ENCODE measurements around the gene BACH1. TPM values are rescaled to one million over a fixed set of nuclear protein-coding genes. Genes with fewer than 3 reads are reported as not detected.

Gene BACH1
- total and polyA plus RNA-seq, 2 donors (not counting 3 experiments of a cell fraction or from before 2014, with no cell fraction given): 7.2 to 28.8 TPM

- no peak for DNase-seq (ENCODE audit: low read depth, low spot score)
- Histone ChIP-seq H3K27me3 (ENCODE audit: control insufficient read depth in 2 of 2, insufficient read depth in 2 of 2, low read length in 2 of 2) (no peaks in the 10 kb centered on the region), H3K4me1 (ENCODE audit: control insufficient read depth, extremely low read depth, insufficient read depth, low read length) (peaks cover 14% of the 10 kb centered on the region), H3K27ac (ENCODE audit: insufficient read depth, low read depth, low read length) (no peak overlapping the region), H3K9me1 (replicated peaks; ENCODE audit: control insufficient read depth, extremely low read depth, insufficient read depth, low read length) (no peaks in the 10 kb centered on the region), H3K4me3 (replicated peaks in 1 of 3; ENCODE audit: insufficient read depth in 1 of 3, low read depth in 1 of 3, low read length in 3 of 3) (no peak overlapping the region), H3K36me3 (ENCODE audit: control insufficient read depth in 2 of 2, extremely low read depth in 1 of 2, insufficient read depth in 2 of 2, low read length in 2 of 2) (no peaks in the 10 kb centered on the region), H4K20me1 (replicated peaks; ENCODE audit: control insufficient read depth, extremely low read depth, insufficient read depth, low read length) (no peaks in the 10 kb centered on the region), H3K9ac (replicated peaks; ENCODE audit: extremely low read depth, insufficient read depth, low read length) (no peak overlapping the region), H3K4me2 (ENCODE audit: insufficient read depth, low read length) (no peak overlapping the region), H3K79me2 (ENCODE audit: control insufficient read depth, insufficient read depth, low read length) (no peaks in the 10 kb centered on the region), H3K9me3 (replicated peaks; ENCODE audit: control insufficient read depth, insufficient read depth, low read length) (no peaks in the 10 kb centered on the region), H2AFZ (ENCODE audit: low read depth, low read length) (no peak overlapping the region)
- CTCF ChIA-PET: interaction anchor here (1.6 kb wide), 1 partner anchor 19 kb away, joined by 4 read pairs; no protein-coding TSS in a partner anchor
- dilution Hi-C loops (cut with MboI; ENCODE audit: extremely low pct_ligation_motif_present, low sequenced_read_pairs) (no loop called here), intact Hi-C loops (cut with micrococcal nuclease) (no loop called here)
- FAIRE-seq: no peak
- no TSS peak for BruUV-seq (replicated peaks)
- TF ChIP-seq EZH2 (IDR thresholded peaks at IDR 0.05; ENCODE audit: borderline replicate concordance, low read depth, low read length, severe bottlenecking) (no peak), POLR2AphosphoS5 (IDR thresholded peaks at IDR 0.05; ENCODE audit: insufficient read depth, low read depth, low read length) (no peak), GATA2 (IDR thresholded peaks at IDR 0.05; ENCODE audit: insufficient read depth, insufficient read length, low read depth, low read length) (no peak), CTCF (IDR thresholded peaks at IDR 0.05; ENCODE audit: extremely low read depth in 1 of 2, insufficient read depth in 1 of 2, low read depth in 1 of 2, low read length in 2 of 2) (no peak), MYC (IDR thresholded peaks at IDR 0.05; ENCODE audit: low read depth, low read length) (no peak), FOS (IDR thresholded peaks at IDR 0.05; ENCODE audit: borderline replicate concordance, insufficient read depth, low read length) (no peak), POLR2A (IDR thresholded peaks at IDR 0.05; ENCODE audit: low read depth, low read length) (no peak), JUN (IDR thresholded peaks at IDR 0.05; ENCODE audit: borderline replicate concordance, insufficient read depth, insufficient read length, low read depth) (no peak)
- TF ChIP-seq, protein P1, sequence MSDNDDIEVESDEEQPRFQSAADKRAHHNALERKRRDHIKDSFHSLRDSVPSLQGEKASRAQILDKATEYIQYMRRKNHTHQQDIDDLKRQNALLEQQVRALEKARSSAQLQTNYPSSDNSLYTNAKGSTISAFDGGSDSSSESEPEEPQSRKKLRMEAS (IDR thresholded peaks at IDR 0.05; ENCODE audit: insufficient read depth, insufficient read length): no peak
- POLR2A ChIA-PET: no interaction called here
Measured at GRCh38 chr21:29261555-29262540, 36.9 kb upstream of the BACH1 start.

Data from endothelial cell of umbilical vein (primary cell).